Measurements from ENCODE around the gene TLK2.

DNA sequence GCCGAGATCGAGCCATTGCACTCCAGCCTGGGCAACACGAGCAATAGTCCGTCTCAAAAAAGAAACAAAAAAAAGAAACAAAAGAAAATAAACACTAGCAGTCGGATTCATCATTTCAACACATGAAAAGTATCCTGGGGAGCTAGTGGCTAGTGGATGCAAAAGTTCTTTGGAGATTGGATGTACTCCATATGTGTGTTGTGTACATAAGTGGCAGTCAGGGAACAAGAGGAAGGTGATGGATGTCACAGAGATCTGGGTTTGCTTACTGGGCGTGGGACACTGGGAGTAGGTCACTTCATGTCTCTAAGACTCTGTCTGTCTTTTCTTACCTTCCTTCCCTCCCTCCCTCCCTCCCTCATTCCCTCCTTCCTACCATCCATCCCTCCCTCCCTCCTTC is 184.2 kb downstream of the TLK2 start:
- TF ChIP-seq POLR2AphosphoS5 (IDR thresholded peaks at IDR 0.05; ENCODE audit: low read depth) (no peak), EZH2phosphoT487 (IDR thresholded peaks at IDR 0.05; ENCODE audit: unreplicated experiment) (no peak), STAT1 (IDR thresholded peaks at IDR 0.05; ENCODE audit: unreplicated experiment) (no peak), NANOG (IDR thresholded peaks at IDR 0.05; ENCODE audit: borderline replicate concordance) (no peak), CREB1 (CRISPR knock-in tag; IDR thresholded peaks at IDR 0.05; ENCODE audit: low read depth) (no peak), EZH2 (IDR thresholded peaks at IDR 0.05; ENCODE audit: low read depth, unreplicated experiment) (no peak), JUNB (IDR thresholded peaks at IDR 0.05; ENCODE audit: unreplicated experiment) (no peak)
- TF ChIP-seq, protein P1, sequence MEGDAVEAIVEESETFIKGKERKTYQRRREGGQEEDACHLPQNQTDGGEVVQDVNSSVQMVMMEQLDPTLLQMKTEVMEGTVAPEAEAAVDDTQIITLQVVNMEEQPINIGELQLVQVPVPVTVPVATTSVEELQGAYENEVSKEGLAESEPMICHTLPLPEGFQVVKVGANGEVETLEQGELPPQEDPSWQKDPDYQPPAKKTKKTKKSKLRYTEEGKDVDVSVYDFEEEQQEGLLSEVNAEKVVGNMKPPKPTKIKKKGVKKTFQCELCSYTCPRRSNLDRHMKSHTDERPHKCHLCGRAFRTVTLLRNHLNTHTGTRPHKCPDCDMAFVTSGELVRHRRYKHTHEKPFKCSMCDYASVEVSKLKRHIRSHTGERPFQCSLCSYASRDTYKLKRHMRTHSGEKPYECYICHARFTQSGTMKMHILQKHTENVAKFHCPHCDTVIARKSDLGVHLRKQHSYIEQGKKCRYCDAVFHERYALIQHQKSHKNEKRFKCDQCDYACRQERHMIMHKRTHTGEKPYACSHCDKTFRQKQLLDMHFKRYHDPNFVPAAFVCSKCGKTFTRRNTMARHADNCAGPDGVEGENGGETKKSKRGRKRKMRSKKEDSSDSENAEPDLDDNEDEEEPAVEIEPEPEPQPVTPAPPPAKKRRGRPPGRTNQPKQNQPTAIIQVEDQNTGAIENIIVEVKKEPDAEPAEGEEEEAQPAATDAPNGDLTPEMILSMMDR (conservative IDR thresholded peaks at IDR 0.05; ENCODE audit: low read depth in 2 of 2), result no peak
- TF ChIP-seq, protein P2, sequence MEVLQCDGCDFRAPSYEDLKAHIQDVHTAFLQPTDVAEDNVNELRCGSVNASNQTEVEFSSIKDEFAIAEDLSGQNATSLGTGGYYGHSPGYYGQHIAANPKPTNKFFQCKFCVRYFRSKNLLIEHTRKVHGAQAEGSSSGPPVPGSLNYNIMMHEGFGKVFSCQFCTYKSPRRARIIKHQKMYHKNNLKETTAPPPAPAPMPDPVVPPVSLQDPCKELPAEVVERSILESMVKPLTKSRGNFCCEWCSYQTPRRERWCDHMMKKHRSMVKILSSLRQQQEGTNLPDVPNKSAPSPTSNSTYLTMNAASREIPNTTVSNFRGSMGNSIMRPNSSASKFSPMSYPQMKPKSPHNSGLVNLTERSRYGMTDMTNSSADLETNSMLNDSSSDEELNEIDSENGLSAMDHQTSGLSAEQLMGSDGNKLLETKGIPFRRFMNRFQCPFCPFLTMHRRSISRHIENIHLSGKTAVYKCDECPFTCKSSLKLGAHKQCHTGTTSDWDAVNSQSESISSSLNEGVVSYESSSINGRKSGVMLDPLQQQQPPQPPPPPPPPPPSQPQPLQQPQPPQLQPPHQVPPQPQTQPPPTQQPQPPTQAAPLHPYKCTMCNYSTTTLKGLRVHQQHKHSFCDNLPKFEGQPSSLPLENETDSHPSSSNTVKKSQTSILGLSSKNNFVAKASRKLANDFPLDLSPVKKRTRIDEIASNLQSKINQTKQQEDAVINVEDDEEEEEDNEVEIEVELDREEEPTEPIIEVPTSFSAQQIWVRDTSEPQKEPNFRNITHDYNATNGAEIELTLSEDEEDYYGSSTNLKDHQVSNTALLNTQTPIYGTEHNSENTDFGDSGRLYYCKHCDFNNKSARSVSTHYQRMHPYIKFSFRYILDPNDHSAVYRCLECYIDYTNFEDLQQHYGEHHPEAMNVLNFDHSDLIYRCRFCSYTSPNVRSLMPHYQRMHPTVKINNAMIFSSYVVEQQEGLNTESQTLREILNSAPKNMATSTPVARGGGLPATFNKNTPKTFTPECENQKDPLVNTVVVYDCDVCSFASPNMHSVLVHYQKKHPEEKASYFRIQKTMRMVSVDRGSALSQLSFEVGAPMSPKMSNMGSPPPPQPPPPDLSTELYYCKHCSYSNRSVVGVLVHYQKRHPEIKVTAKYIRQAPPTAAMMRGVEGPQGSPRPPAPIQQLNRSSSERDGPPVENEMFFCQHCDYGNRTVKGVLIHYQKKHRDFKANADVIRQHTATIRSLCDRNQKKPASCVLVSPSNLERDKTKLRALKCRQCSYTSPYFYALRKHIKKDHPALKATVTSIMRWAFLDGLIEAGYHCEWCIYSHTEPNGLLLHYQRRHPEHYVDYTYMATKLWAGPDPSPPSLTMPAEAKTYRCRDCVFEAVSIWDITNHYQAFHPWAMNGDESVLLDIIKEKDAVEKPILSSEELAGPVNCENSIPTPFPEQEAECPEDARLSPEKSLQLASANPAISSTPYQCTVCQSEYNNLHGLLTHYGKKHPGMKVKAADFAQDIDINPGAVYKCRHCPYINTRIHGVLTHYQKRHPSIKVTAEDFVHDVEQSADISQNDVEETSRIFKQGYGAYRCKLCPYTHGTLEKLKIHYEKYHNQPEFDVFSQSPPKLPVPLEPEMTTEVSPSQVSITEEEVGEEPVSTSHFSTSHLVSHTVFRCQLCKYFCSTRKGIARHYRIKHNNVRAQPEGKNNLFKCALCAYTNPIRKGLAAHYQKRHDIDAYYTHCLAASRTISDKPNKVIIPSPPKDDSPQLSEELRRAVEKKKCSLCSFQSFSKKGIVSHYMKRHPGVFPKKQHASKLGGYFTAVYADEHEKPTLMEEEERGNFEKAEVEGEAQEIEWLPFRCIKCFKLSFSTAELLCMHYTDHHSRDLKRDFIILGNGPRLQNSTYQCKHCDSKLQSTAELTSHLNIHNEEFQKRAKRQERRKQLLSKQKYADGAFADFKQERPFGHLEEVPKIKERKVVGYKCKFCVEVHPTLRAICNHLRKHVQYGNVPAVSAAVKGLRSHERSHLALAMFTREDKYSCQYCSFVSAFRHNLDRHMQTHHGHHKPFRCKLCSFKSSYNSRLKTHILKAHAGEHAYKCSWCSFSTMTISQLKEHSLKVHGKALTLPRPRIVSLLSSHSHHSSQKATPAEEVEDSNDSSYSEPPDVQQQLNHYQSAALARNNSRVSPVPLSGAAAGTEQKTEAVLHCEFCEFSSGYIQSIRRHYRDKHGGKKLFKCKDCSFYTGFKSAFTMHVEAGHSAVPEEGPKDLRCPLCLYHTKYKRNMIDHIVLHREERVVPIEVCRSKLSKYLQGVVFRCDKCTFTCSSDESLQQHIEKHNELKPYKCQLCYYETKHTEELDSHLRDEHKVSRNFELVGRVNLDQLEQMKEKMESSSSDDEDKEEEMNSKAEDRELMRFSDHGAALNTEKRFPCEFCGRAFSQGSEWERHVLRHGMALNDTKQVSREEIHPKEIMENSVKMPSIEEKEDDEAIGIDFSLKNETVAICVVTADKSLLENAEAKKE (CRISPR knock-in tag; IDR thresholded peaks at IDR 0.05), result no peak
- TF ChIP-seq, protein P3, sequence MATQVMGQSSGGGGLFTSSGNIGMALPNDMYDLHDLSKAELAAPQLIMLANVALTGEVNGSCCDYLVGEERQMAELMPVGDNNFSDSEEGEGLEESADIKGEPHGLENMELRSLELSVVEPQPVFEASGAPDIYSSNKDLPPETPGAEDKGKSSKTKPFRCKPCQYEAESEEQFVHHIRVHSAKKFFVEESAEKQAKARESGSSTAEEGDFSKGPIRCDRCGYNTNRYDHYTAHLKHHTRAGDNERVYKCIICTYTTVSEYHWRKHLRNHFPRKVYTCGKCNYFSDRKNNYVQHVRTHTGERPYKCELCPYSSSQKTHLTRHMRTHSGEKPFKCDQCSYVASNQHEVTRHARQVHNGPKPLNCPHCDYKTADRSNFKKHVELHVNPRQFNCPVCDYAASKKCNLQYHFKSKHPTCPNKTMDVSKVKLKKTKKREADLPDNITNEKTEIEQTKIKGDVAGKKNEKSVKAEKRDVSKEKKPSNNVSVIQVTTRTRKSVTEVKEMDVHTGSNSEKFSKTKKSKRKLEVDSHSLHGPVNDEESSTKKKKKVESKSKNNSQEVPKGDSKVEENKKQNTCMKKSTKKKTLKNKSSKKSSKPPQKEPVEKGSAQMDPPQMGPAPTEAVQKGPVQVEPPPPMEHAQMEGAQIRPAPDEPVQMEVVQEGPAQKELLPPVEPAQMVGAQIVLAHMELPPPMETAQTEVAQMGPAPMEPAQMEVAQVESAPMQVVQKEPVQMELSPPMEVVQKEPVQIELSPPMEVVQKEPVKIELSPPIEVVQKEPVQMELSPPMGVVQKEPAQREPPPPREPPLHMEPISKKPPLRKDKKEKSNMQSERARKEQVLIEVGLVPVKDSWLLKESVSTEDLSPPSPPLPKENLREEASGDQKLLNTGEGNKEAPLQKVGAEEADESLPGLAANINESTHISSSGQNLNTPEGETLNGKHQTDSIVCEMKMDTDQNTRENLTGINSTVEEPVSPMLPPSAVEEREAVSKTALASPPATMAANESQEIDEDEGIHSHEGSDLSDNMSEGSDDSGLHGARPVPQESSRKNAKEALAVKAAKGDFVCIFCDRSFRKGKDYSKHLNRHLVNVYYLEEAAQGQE (IDR thresholded peaks at IDR 0.05; ENCODE audit: unreplicated experiment), result no peak
- TF ChIP-seq, protein P4, sequence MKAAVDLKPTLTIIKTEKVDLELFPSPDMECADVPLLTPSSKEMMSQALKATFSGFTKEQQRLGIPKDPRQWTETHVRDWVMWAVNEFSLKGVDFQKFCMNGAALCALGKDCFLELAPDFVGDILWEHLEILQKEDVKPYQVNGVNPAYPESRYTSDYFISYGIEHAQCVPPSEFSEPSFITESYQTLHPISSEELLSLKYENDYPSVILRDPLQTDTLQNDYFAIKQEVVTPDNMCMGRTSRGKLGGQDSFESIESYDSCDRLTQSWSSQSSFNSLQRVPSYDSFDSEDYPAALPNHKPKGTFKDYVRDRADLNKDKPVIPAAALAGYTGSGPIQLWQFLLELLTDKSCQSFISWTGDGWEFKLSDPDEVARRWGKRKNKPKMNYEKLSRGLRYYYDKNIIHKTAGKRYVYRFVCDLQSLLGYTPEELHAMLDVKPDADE (IDR thresholded peaks at IDR 0.05), result no peak
